LNCAP (cell line): ENCODE results near the gene ADAM22.

ENCODE experiments used
- TF ChIP-seq, protein P1 (sequence below): fragments of 450-650 bp; IDR thresholded peaks from 2 replicates; pipeline ENCODE4 v1.5.1; 2017; ENCODE audit warnings: mild to moderate bottlenecking

Gene ADAM22

DNA sequence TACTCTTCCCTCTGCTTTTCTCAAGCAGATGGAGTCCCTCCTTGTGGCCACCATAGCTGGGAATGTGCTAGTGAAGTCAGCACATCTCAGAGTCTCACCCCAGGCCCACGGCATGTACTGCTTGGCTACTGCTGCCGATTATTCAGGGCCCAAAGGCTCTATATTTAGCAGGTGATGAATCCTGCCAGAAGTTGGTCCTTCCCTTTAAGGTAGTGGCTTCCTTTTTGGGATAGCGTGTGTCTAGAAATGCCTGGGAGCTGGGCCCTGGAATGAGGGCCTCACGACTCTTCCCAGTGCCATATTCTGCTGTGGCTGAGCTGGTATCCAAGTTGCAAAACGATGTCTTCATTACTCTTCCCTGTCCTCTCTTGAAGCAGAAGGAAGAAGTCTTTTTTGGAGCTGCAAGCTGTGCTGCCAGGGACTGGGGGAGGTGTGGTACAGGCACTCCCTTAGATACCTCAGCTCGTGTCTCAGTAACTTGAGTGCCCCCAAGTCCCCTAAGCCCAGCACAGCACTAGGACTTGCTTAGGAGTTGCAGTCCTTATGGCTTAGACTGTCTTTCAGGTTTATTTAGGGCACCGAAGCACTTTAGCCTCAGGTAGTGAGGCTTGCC, 100.1 kb downstream of the ADAM22 start:
- TF ChIP-seq, protein P1, sequence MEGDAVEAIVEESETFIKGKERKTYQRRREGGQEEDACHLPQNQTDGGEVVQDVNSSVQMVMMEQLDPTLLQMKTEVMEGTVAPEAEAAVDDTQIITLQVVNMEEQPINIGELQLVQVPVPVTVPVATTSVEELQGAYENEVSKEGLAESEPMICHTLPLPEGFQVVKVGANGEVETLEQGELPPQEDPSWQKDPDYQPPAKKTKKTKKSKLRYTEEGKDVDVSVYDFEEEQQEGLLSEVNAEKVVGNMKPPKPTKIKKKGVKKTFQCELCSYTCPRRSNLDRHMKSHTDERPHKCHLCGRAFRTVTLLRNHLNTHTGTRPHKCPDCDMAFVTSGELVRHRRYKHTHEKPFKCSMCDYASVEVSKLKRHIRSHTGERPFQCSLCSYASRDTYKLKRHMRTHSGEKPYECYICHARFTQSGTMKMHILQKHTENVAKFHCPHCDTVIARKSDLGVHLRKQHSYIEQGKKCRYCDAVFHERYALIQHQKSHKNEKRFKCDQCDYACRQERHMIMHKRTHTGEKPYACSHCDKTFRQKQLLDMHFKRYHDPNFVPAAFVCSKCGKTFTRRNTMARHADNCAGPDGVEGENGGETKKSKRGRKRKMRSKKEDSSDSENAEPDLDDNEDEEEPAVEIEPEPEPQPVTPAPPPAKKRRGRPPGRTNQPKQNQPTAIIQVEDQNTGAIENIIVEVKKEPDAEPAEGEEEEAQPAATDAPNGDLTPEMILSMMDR: no peak

DNA sequence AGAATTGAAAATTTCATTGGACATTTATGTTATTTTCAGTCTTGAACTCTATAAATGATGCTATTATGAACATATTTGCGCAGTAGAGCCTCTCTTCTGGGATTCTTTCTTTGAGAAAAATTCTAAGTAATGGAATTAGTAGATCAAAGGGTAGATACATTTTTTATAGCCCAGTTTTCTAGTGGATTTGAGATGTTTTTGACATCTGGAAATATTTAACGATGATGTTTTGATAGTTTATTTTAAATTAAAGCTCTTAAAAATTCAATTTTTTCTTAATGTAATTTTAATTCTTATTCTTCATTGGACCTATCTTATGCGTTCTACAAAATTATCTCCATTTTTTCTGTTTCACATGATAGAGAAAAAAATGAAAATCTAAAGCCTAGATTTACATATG, 103.0 kb downstream of the ADAM22 start:
- TF ChIP-seq, protein P1: no peak

DNA sequence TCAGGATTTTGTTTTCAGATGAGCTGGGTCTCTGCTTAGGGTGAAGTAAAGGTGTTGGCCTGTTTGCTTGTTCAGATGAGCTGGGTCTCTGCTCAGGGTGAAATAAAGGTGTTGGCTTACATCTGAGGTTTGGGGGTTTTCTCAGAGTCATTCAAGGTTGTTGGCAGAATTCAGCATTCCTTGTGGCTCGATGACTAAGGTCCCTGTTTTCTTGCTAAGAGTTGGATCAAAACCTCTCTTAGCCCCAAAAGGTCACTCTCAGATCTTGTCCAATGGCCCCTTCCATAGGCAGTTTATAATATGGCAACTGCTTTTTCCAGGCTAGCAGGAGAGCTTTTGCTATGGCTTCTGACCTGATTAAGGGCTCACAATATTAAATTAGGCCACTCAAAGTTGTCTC, 106.6 kb downstream of the ADAM22 start:
- TF ChIP-seq, protein P1: no peak

DNA sequence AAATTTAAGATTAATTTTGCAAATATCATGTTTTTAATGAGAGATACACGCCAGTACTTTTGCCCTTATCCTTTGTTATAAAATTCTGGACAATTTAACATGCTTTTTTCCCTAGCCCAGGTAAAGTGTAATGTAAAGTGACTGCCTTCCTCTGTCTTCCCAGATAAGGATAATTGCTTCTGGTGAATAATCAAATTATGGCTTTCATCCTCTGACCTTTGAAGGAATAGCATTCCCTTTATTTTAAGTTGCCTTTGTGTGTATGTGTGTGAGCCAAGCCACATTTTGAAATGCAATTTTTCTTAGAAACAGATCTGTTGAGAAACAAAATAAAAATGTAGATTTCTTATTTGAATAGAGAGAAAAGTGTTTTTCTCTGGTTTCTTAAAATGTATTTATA, 107.5 kb downstream of the ADAM22 start:
- TF ChIP-seq, protein P1: no peak

DNA sequence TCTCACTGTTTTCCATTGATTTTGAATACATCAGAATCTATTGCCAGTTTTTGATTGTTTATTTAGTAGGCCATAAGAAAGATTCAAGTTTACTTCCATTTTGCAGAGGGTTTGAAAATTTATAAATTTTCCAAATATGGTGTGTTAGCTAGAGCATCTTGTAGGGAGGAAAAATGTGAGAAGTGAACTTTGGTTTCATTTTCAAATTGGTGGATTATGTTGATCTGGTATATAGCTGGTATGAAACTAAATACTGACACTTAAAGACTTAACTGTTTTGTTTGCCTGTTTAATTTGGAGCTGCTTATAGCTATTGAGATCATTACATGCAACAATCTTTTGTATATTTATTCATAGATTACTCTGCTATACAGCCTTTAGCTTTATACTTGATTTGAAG, 108.1 kb downstream of the ADAM22 start:
- TF ChIP-seq, protein P1: no peak

DNA sequence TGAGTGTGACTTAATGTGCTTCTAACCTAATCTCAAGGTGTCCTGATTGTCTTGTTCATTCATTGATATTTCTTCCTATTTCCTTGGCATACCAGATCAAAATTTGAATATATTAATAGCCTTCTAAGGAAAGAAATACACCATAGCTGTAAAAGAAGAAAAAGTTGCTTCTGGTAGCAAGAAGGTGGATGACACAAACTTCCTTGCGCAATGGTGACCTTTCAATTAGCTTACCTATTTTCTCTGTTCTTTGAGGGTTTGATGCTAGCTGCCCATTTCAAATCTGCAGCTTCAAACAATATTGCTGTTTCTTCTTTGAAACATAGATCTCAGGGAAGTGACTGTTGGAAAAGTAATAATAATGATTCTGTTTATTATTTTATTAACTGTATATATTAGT, 108.8 kb downstream of the ADAM22 start:
- TF ChIP-seq, protein P1: no peak

DNA sequence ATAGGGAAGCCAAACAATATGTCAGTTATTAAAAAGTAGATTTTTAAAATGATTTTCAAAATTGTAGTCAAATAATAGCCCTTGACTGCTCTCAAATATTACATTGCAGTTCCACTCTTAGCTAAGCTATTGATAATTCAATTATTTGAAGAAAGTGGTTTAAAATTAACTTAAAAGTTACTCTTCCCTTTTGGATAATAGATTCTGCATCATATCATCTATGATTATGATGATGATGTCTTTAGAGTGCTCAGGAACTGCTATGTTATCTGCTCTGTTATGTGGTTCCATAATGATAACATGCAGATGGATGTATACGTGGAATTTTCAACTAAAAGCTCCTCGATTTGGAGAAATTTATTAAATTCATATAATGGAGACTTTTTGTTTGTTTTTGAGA, 110.0 kb downstream of the ADAM22 start:
- TF ChIP-seq, protein P1: no peak
